Kidney (tissue), 14 donors: ENCODE measurements around the gene LRRC39. TPM values are rescaled to one million over a fixed set of nuclear protein-coding genes. Genes with fewer than 3 reads are reported as not detected.

Experiments
- DNase-seq, 5 donors: peaks; one replicate each; pipeline ENCODE4 v3.0.0-alpha.2; 2013 to 2020
- FAIRE-seq: peaks from 2 replicates; lab custom pipeline; 2012; peaks lifted over from hg19 to GRCh38; lab: Jason Lieb, UNC
- H3K27ac ChIP-seq, 2 donors: one replicate each; pipeline ENCODE4 v1.7.0; 2013; ENCODE audit warnings: low read depth in 2 of 2, low read length in 2 of 2, inconsistent platforms in 1 of 2
- H3K27me3 ChIP-seq: one replicate; pipeline ENCODE4 v1.7.1; 2013; ENCODE audit warnings: low read length, inconsistent platforms; ENCODE audit not compliant: control insufficient read depth, insufficient read depth
- H3K36me3 ChIP-seq, 3 donors: one replicate each; pipeline versions ENCODE4 v1.7.0 to v1.7.1; 2013; ENCODE audit warnings: low read length in 3 of 3, control low read depth in 1 of 3, inconsistent platforms in 1 of 3; ENCODE audit not compliant: insufficient read depth in 3 of 3, control insufficient read depth in 2 of 3
- H3K4me1 ChIP-seq, 3 donors: one replicate each; pipeline versions ENCODE4 v1.7.0 to v1.7.1; 2013; ENCODE audit warnings: low read length in 3 of 3, inconsistent platforms in 1 of 3, low read depth in 1 of 3; ENCODE audit not compliant: control insufficient read depth in 2 of 3, insufficient read depth in 2 of 3
- H3K4me3 ChIP-seq, 3 donors: one replicate each; pipeline versions ENCODE4 v1.7.0 to v1.8.1; 2013; ENCODE audit warnings: low read length in 3 of 3, control low read depth in 1 of 3, inconsistent platforms in 1 of 3
- H3K9ac ChIP-seq, 3 donors: one replicate each; pipeline versions ENCODE4 v1.7.0 to v1.7.1; 2013; ENCODE audit warnings: low read length in 3 of 3, control low read depth in 1 of 3, inconsistent platforms in 1 of 3
- H3K9me3 ChIP-seq, 3 donors: one replicate each; pipeline versions ENCODE4 v1.7.0 to v1.7.1; 2013; ENCODE audit warnings: low read length in 3 of 3, control low read depth in 1 of 3, inconsistent platforms in 1 of 3; ENCODE audit not compliant: control insufficient read depth in 2 of 3, insufficient read depth in 1 of 3
- CTCF ChIP-seq: IDR thresholded peaks from 3 replicates; pipeline ENCODE4 v1.5.1; 2012; ENCODE audit warnings: mild to moderate bottlenecking, moderate library complexity, borderline replicate concordance; ENCODE audit not compliant: insufficient read depth; ENCODE audit errors: extremely low read depth
- intact Hi-C: fragments of 100-400 bp; cut with DNase I; formaldehyde crosslinking; loops from one replicate; pipeline ENCODE4 v1.11.1; 2022
- polyA plus RNA-seq: library from polyadenylated mRNA; stranded (reverse); fragments of 350-450 nt; fragmentation: Illumina TruSeq; extraction: RNeasy Lipid Tissue Mini Kit (QIAGEN cat#74804); gene quantifications from one replicate; pipeline ENCODE4 v1.2.3, GENCODE V29; 2014; ENCODE audit warnings: low read depth, low replicate concordance; ENCODE audit not compliant: insufficient read depth
- total RNA-seq: library from RNA; stranded (reverse); fragmentation: NEBNext Ultra II Directional; extraction: Animal tissue kit (Norgen Biotek cat#: 25700); gene quantifications from one replicate; pipeline ENCODE4 v1.2.1, GENCODE V29; 2021
- donor health status: control.
- donor health status: control.
- donor health status: control.
- donor health status: control.
- donor health status: control.
- donor health status: DM: yes; HTN: yes; CAD: no.
- donor health status: Normal renal cell carcinoma (clear cell type).

LRRC39 gene
- total and polyA plus RNA-seq, 2 donors from 2014 or later: 0.35 to 0.45 TPM

- no peaks in the 10 kb centered on the region for H3K4me1 ChIP-seq
- H3K4me3 ChIP-seq: no peak overlapping the region
- FAIRE-seq (no peak), DNase-seq (no peak)
- no peak for TF ChIP-seq CTCF
- no peaks in the 10 kb centered on the region for H3K9me3 ChIP-seq
- intact Hi-C loops: no loop called here
- no peak overlapping the region for H3K9ac ChIP-seq
- no peak overlapping the region for H3K27ac ChIP-seq
- no peaks in the 10 kb centered on the region for H3K27me3 ChIP-seq
- peaks cover 22 to 64% (median 25%) of the 10 kb centered on the region in 3 donors for H3K36me3 ChIP-seq
Measured at GRCh38 chr1:100142343-100142742, 35.7 kb downstream of the LRRC39 start.

GRCh38 chr1:100141192-100141591 lies 36.9 kb downstream of the LRRC39 start:
- no peaks in the 10 kb centered on the region for H3K9me3 ChIP-seq
- DNase-seq (no peak), FAIRE-seq (no peak)
- no peak overlapping the region for H3K27ac ChIP-seq
- no peak overlapping the region for H3K4me3 ChIP-seq
- no peak overlapping the region for H3K9ac ChIP-seq
- intact Hi-C loops: no loop called here
- no peak for TF ChIP-seq CTCF
- peaks cover 20 to 63% (median 25%) of the 10 kb centered on the region in 3 donors for H3K36me3 ChIP-seq
- H3K4me1 ChIP-seq: no peaks in the 10 kb centered on the region
- no peaks in the 10 kb centered on the region for H3K27me3 ChIP-seq

GRCh38 chr1:100137602-100138001 lies 40.5 kb downstream of the LRRC39 start:
- Histone ChIP-seq H3K36me3 (peaks cover 13 to 39% (median 13%) of the 10 kb centered on the region in 3 donors), H3K9ac (no peak overlapping the region), H3K27ac (no peak overlapping the region), H3K4me1 (peaks cover 0 to 9% (median 2%) of the 10 kb centered on the region in 3 donors), H3K27me3 (no peaks in the 10 kb centered on the region), H3K4me3 (no peak overlapping the region), H3K9me3 (no peaks in the 10 kb centered on the region)
- TF ChIP-seq CTCF: no peak
- intact Hi-C loops: no loop called here
- FAIRE-seq (no peak), DNase-seq (no peak)

GRCh38 chr1:100134872-100135271 lies 43.2 kb downstream of the LRRC39 start:
- H3K36me3 ChIP-seq: peaks cover 4 to 16% (median 5%) of the 10 kb centered on the region in 3 donors
- H3K4me1 ChIP-seq: peaks cover 0 to 13% (median 2%) of the 10 kb centered on the region in 3 donors
- no peak overlapping the region for H3K4me3 ChIP-seq
- intact Hi-C loops: no loop called here
- no peaks in the 10 kb centered on the region for H3K9me3 ChIP-seq
- no peak for TF ChIP-seq CTCF
- H3K27ac ChIP-seq: no peak overlapping the region
- no peak for DNase-seq
- FAIRE-seq: no peak
- no peak overlapping the region for H3K9ac ChIP-seq
- H3K27me3 ChIP-seq: no peaks in the 10 kb centered on the region
